Natural killer cell (primary cell): Measurements from ENCODE around the gene TMEM163. TPM values are rescaled to one million over a fixed set of nuclear protein-coding genes. Genes with fewer than 3 reads are reported as not detected.

Experiments
- ATAC-seq, 3 donors: fragments of 150-1000 bp in 2 of 3; fragments of 200-7000 bp in 1 of 3; cut with Tn5 transposase; 1 replicate in 1 of 3; 2 replicates in 2 of 3; pipeline ENCODE4 v1.10.0; 2021; ENCODE audit warnings: mild to moderate bottlenecking in 2 of 3, moderate library complexity in 2 of 3
- DNase-seq, 2 donors: peaks; one replicate each; pipeline versions ENCODE4 v3.0.0 to v3.0.0-alpha.2; 2013 to 2021; ENCODE audit warnings: mixed read lengths in 1 of 2
- H3K27ac ChIP-seq: one replicate; pipeline ENCODE4 v1.5.1; 2013; ENCODE audit warnings: mild to moderate bottlenecking, low read length
- H3K27me3 ChIP-seq: one replicate; pipeline ENCODE4 v1.6.1; 2013; ENCODE audit warnings: low read length; ENCODE audit not compliant: control insufficient read depth, insufficient read depth
- H3K36me3 ChIP-seq: one replicate; pipeline ENCODE4 v1.6.1; 2013; ENCODE audit warnings: low read length; ENCODE audit not compliant: control insufficient read depth, insufficient read depth
- H3K4me1 ChIP-seq: one replicate; pipeline ENCODE4 v1.6.1; 2013; ENCODE audit warnings: low read length; ENCODE audit not compliant: control insufficient read depth, insufficient read depth
- H3K4me3 ChIP-seq: one replicate; pipeline ENCODE4 v1.5.1; 2013; ENCODE audit warnings: low read length
- H3K9me3 ChIP-seq: one replicate; pipeline ENCODE4 v1.6.1; 2013; ENCODE audit warnings: low read length; ENCODE audit not compliant: control insufficient read depth, insufficient read depth
- H3K27ac Mint-ChIP-seq, 2 donors: one replicate each; pipeline ENCODE4 v1.8.0; 2022; ENCODE audit warnings: mild to moderate bottlenecking in 2 of 2, mixed read lengths in 2 of 2, moderate library complexity in 1 of 2
- H3K27me3 Mint-ChIP-seq, 2 donors: one replicate each; pipeline ENCODE4 v1.8.0; 2022; ENCODE audit warnings: low read depth in 2 of 2, mixed read lengths in 2 of 2
- H3K36me3 Mint-ChIP-seq: one replicate; pipeline ENCODE4 v1.8.0; 2022; ENCODE audit warnings: mixed read lengths
- H3K4me1 Mint-ChIP-seq, 2 donors: one replicate each; pipeline ENCODE4 v1.8.0; 2022; ENCODE audit warnings: mixed read lengths in 2 of 2
- H3K4me3 Mint-ChIP-seq: one replicate; pipeline ENCODE4 v1.8.0; 2022; ENCODE audit warnings: mild to moderate bottlenecking, moderate library complexity, mixed read lengths
- H3K9me3 Mint-ChIP-seq, 2 donors: one replicate each; pipeline ENCODE4 v1.8.0; 2022; ENCODE audit warnings: mixed read lengths in 2 of 2
- WGBS: methylation state at CpG from one replicate; pipeline ENCODE4 v1.1.7; 2013; ENCODE audit warnings: missing lambda C conversion rate; ENCODE audit not compliant: insufficient coverage; 5-methylcytosine and 5-hydroxymethylcytosine counted together
- intact Hi-C: fragments of 100-400 bp; cut with micrococcal nuclease; formaldehyde crosslinking; loops from one replicate; pipeline ENCODE4 v1.14.2; 2022
- total RNA-seq, 4 donors: library from RNA; stranded (reverse); fragments of 120-200 nt in 1 of 4; gene quantifications; one replicate each; pipeline versions ENCODE4 v1.2.3 to v1.2.4, GENCODE V29; 2013 to 2022
- TF ChIP-seq, protein P1 (sequence below): fragments of 200-600 bp; IDR thresholded peaks from one replicate; pipeline ENCODE4 v1.8.0; 2022; ENCODE audit warnings: antibody characterized with exemption

TMEM163 gene
- total RNA-seq, 3 donors from 2014 or later (not counting 1 experiment from before 2014, with no cell fraction given) = 6.8 to 11.6 (median 10.3) TPM

- Histone ChIP-seq H3K9me3 (no peaks in the 10 kb centered on the region), H3K4me3 (no peak overlapping the region), H3K36me3 (no peaks in the 10 kb centered on the region), H3K27ac (no peak overlapping the region), H3K4me1 (no peaks in the 10 kb centered on the region), H3K27me3 (no peaks in the 10 kb centered on the region)
- TF ChIP-seq, protein P1, sequence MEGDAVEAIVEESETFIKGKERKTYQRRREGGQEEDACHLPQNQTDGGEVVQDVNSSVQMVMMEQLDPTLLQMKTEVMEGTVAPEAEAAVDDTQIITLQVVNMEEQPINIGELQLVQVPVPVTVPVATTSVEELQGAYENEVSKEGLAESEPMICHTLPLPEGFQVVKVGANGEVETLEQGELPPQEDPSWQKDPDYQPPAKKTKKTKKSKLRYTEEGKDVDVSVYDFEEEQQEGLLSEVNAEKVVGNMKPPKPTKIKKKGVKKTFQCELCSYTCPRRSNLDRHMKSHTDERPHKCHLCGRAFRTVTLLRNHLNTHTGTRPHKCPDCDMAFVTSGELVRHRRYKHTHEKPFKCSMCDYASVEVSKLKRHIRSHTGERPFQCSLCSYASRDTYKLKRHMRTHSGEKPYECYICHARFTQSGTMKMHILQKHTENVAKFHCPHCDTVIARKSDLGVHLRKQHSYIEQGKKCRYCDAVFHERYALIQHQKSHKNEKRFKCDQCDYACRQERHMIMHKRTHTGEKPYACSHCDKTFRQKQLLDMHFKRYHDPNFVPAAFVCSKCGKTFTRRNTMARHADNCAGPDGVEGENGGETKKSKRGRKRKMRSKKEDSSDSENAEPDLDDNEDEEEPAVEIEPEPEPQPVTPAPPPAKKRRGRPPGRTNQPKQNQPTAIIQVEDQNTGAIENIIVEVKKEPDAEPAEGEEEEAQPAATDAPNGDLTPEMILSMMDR = no peak
- intact Hi-C loops = no loop called here
- no peaks in the 10 kb centered on the region for H3K4me1 Mint-ChIP-seq
- DNase-seq (no peak), ATAC-seq (no peak)
- WGBS = 64% methylated on average over 9 of the region's 9 CpGs
- H3K36me3 Mint-ChIP-seq = no peaks in the 10 kb centered on the region
- H3K9me3 Mint-ChIP-seq = no peaks in the 10 kb centered on the region
- H3K27me3 Mint-ChIP-seq = no peaks in the 10 kb centered on the region
- H3K27ac Mint-ChIP-seq = no peak overlapping the region
- no peak overlapping the region for H3K4me3 Mint-ChIP-seq
These were observed 219.4 kb downstream of the TMEM163 start for GRCh38 chr2:134499307-134499926.

GRCh38 chr2:134498654-134499053 lies 220.1 kb downstream of the TMEM163 start:
- no peak for DNase-seq
- intact Hi-C loops = no loop called here
- Mint-ChIP-seq H3K4me1 (peaks cover 0 to 5% of the 10 kb centered on the region in 2 donors), H3K4me3 (no peak overlapping the region), H3K9me3 (no peaks in the 10 kb centered on the region), H3K27me3 (no peaks in the 10 kb centered on the region), H3K27ac (no peak overlapping the region), H3K36me3 (no peaks in the 10 kb centered on the region)
- Histone ChIP-seq H3K4me3 (no peak overlapping the region), H3K27me3 (no peaks in the 10 kb centered on the region), H3K9me3 (no peaks in the 10 kb centered on the region), H3K4me1 (no peaks in the 10 kb centered on the region), H3K36me3 (no peaks in the 10 kb centered on the region), H3K27ac (no peak overlapping the region)
- no peak for ATAC-seq
- 77% methylated on average over 6 of the region's 7 CpGs for WGBS
- TF ChIP-seq, protein P1 = no peak

DNA sequence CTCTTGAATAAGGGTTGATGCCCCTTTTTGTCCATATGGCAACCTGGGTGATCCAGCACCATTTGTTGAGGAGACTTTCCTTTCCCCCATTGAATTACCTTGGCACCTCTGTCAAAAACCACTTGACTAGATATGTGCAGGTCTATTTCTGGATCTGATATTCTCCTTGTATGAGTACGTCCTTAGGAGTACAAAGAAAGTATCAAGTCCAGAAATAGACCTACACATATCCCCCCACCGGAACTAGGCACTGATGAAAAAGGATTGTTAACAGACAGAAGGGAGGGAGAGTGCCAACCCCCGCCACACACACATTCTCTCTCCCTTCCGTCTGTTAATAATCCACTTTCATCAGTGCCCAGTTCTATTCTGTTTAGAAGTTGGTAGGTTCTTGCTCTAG lies 225.0 kb downstream of the TMEM163 start:
- no peaks in the 10 kb centered on the region for H3K36me3 ChIP-seq
- H3K27ac ChIP-seq = no peak overlapping the region
- H3K9me3 ChIP-seq = no peaks in the 10 kb centered on the region
- H3K27me3 ChIP-seq = no peaks in the 10 kb centered on the region
- no peak for ATAC-seq
- H3K27me3 Mint-ChIP-seq = no peaks in the 10 kb centered on the region
- no peaks in the 10 kb centered on the region for H3K36me3 Mint-ChIP-seq
- intact Hi-C loops = no loop called here
- H3K4me1 ChIP-seq = no peaks in the 10 kb centered on the region
- no peak overlapping the region for H3K4me3 Mint-ChIP-seq
- H3K9me3 Mint-ChIP-seq = no peaks in the 10 kb centered on the region
- peaks cover 0 to 14% of the 10 kb centered on the region in 2 donors for H3K4me1 Mint-ChIP-seq
- DNase-seq = no peak
- TF ChIP-seq, protein P1 = no peak
- H3K27ac Mint-ChIP-seq = no peak overlapping the region
- no peak overlapping the region for H3K4me3 ChIP-seq
- WGBS = no CpG with 5 or more reads among the region's 4 CpGs
